CD4-positive, alpha-beta T cell (primary cell): ENCODE measurements around the gene LHFPL3. TPM values are rescaled to one million over a fixed set of nuclear protein-coding genes. Genes with fewer than 3 reads are reported as not detected.

Experiments used
- ATAC-seq: fragments of 200-7000 bp; cut with Tn5 transposase; one replicate; pipeline ENCODE4 v1.10.0; 2022; ENCODE audit warnings: mild to moderate bottlenecking; ENCODE audit not compliant: poor library complexity
- CTCF ChIA-PET: fragments of 350-600 bp; sonication (Branson Sonifier 250); formaldehyde crosslinking; loops from one replicate; lab custom pipeline; 2021; ENCODE audit warnings: antibody characterized with exemption, inconsistent platforms; lab: Charles Lee
- POLR2A ChIA-PET: fragments of 350-600 bp; sonication (Branson Sonifier 250); formaldehyde crosslinking; loops from one replicate; lab custom pipeline; 2021; ENCODE audit warnings: antibody characterized with exemption, inconsistent platforms; lab: Charles Lee
- DNase-seq, 14 experiments: peaks; one replicate each; pipeline ENCODE4 v3.0.0-alpha.2; 2013 to 2020; ENCODE audit warnings: mixed read lengths in 2 of 14
- H3K27ac ChIP-seq, 2 donors: one replicate each; pipeline versions ENCODE4 v1.5.1 to v1.7.0; 2013; ENCODE audit warnings: low read length in 2 of 2, low read depth in 1 of 2, mild to moderate bottlenecking in 1 of 2
- H3K27me3 ChIP-seq, 2 experiments: 1 replicate in 1 of 2; 2 replicates in 1 of 2; pipeline versions ENCODE4 v1.6.1 to v1.7.0; 2013; ENCODE audit warnings: low read length in 2 of 2, control low read depth in 1 of 2, mild to moderate bottlenecking in 1 of 2, moderate library complexity in 1 of 2; ENCODE audit not compliant: insufficient read depth in 2 of 2, control insufficient read depth in 1 of 2
- H3K36me3 ChIP-seq: one replicate; pipeline ENCODE4 v1.6.1; 2013; ENCODE audit warnings: low read length, control low read depth; ENCODE audit not compliant: insufficient read depth
- H3K4me1 ChIP-seq: one replicate; pipeline ENCODE4 v1.6.1; 2013; ENCODE audit warnings: low read length, control low read depth; ENCODE audit not compliant: insufficient read depth
- H3K4me3 ChIP-seq: one replicate; pipeline ENCODE4 v1.5.1; 2013; ENCODE audit warnings: mild to moderate bottlenecking, low read length, moderate library complexity
- H3K9me3 ChIP-seq, 2 experiments: 1 replicate in 1 of 2; 2 replicates in 1 of 2; pipeline versions ENCODE4 v1.6.1 to v1.7.0; 2013; ENCODE audit warnings: low read length in 2 of 2, mild to moderate bottlenecking in 2 of 2, control low read depth in 1 of 2, moderate library complexity in 1 of 2; ENCODE audit not compliant: control insufficient read depth in 1 of 2, insufficient read depth in 1 of 2
- H3K27ac Mint-ChIP-seq: one replicate; pipeline ENCODE4 v1.8.0; 2020; ENCODE audit warnings: mixed read lengths
- H3K27me3 Mint-ChIP-seq: one replicate; pipeline ENCODE4 v1.8.0; 2021; ENCODE audit warnings: mixed read lengths
- H3K36me3 Mint-ChIP-seq: one replicate; pipeline ENCODE4 v1.8.0; 2021; ENCODE audit warnings: low read depth, mixed read lengths
- H3K4me1 Mint-ChIP-seq: one replicate; pipeline ENCODE4 v1.8.0; 2021; ENCODE audit warnings: low read depth, mixed read lengths
- H3K4me3 Mint-ChIP-seq: one replicate; pipeline ENCODE4 v1.8.0; 2020; ENCODE audit warnings: mild to moderate bottlenecking, mixed read lengths
- H3K9me3 Mint-ChIP-seq: one replicate; pipeline ENCODE4 v1.8.0; 2020; ENCODE audit warnings: mixed read lengths
- intact Hi-C, 2 experiments: fragments of 100-400 bp; cut with DNase I in 1 of 2; cut with micrococcal nuclease in 1 of 2; formaldehyde crosslinking; loops; one replicate each; pipeline versions ENCODE4 v1.15.1 to v1.9.0; 2023 to 2025; cut with DNase I, micrococcal nuclease
- total RNA-seq, 174 experiments: library from RNA in 2 of 174; stranded (reverse) in 2 of 174; gene quantifications; one replicate each; pipeline ENCODE4 v1.2.3 and lab custom pipeline; 2021 to 2026
- TF ChIP-seq, protein P1 (sequence below): fragments of 200-600 bp; IDR thresholded peaks from one replicate; pipeline ENCODE4 v1.8.0; 2022; ENCODE audit warnings: antibody characterized with exemption, mild to moderate bottlenecking

Gene LHFPL3
- total RNA-seq, 2 experiments from 2014 or later, result not detected

DNA sequence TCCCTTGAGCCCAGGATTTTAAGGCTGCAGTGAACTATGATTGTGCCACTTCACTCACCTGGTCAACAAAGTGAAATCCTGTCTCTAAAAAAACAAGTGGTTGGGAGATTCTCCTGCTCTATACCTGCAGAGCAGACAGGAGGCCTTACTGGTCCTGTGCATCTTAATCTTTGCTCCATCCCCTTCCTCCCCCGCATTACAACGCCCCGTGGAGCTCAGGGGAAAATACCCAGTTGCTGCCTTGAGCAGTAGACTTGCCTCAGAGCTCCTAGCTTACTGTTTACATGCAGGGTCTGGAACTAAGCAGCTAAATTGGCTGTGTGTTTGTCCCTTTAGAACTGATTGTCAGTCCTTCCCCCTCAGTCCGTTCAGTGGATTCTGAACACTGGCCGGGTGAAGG, 561.8 kb downstream of the LHFPL3 start:
- no peaks in the 10 kb centered on the region for H3K4me1 Mint-ChIP-seq
- Histone ChIP-seq H3K4me1 (no peaks in the 10 kb centered on the region), H3K4me3 (no peak overlapping the region), H3K9me3 (no peaks in the 10 kb centered on the region), H3K36me3 (no peaks in the 10 kb centered on the region), H3K27ac (no peak overlapping the region), H3K27me3 (no peaks in the 10 kb centered on the region)
- ChIA-PET CTCF (no interaction called here), POLR2A (no interaction called here)
- no peak for ATAC-seq
- DNase-seq, result no peak
- H3K9me3 Mint-ChIP-seq, result no peaks in the 10 kb centered on the region
- H3K27ac Mint-ChIP-seq, result no peak overlapping the region
- no peaks in the 10 kb centered on the region for H3K27me3 Mint-ChIP-seq
- no peak overlapping the region for H3K4me3 Mint-ChIP-seq
- TF ChIP-seq, protein P1, sequence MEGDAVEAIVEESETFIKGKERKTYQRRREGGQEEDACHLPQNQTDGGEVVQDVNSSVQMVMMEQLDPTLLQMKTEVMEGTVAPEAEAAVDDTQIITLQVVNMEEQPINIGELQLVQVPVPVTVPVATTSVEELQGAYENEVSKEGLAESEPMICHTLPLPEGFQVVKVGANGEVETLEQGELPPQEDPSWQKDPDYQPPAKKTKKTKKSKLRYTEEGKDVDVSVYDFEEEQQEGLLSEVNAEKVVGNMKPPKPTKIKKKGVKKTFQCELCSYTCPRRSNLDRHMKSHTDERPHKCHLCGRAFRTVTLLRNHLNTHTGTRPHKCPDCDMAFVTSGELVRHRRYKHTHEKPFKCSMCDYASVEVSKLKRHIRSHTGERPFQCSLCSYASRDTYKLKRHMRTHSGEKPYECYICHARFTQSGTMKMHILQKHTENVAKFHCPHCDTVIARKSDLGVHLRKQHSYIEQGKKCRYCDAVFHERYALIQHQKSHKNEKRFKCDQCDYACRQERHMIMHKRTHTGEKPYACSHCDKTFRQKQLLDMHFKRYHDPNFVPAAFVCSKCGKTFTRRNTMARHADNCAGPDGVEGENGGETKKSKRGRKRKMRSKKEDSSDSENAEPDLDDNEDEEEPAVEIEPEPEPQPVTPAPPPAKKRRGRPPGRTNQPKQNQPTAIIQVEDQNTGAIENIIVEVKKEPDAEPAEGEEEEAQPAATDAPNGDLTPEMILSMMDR, result no peak
- no peaks in the 10 kb centered on the region for H3K36me3 Mint-ChIP-seq
- intact Hi-C loops, result no loop called here

DNA sequence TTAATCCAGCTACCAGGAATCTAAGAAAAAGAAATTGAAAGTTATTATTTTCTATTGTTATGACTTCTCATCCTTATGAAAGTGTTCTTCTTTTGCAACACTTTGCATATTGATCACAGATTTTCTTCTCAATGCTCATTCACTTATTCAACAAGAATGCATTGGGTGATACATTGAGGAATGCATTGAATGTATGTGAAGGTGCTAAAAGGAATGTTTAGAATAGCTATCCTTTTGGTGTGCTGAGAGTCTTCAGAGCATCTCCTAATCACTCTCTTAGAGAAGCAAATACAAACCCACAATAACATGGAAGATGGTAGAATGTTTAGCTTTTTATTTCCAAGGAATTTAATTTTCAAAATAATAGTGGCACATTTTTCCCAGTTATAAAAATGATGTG, 563.5 kb downstream of the LHFPL3 start:
- H3K27me3 Mint-ChIP-seq, result no peaks in the 10 kb centered on the region
- H3K27ac Mint-ChIP-seq, result no peak overlapping the region
- no peak for ATAC-seq
- Histone ChIP-seq H3K27ac (no peak overlapping the region), H3K27me3 (no peaks in the 10 kb centered on the region), H3K4me3 (no peak overlapping the region), H3K9me3 (no peaks in the 10 kb centered on the region), H3K36me3 (no peaks in the 10 kb centered on the region), H3K4me1 (no peaks in the 10 kb centered on the region)
- ChIA-PET POLR2A (no interaction called here), CTCF (interaction anchor here (1.1 to 1.6 kb wide), 2 partner anchors 8 to 26 kb away, joined by 3 to 5 read pairs; no protein-coding TSS in a partner anchor)
- no peaks in the 10 kb centered on the region for H3K9me3 Mint-ChIP-seq
- no peak for DNase-seq
- intact Hi-C loops, result no loop called here
- no peak overlapping the region for H3K4me3 Mint-ChIP-seq
- no peaks in the 10 kb centered on the region for H3K4me1 Mint-ChIP-seq
- TF ChIP-seq, protein P1, result no peak
- H3K36me3 Mint-ChIP-seq, result no peaks in the 10 kb centered on the region

DNA sequence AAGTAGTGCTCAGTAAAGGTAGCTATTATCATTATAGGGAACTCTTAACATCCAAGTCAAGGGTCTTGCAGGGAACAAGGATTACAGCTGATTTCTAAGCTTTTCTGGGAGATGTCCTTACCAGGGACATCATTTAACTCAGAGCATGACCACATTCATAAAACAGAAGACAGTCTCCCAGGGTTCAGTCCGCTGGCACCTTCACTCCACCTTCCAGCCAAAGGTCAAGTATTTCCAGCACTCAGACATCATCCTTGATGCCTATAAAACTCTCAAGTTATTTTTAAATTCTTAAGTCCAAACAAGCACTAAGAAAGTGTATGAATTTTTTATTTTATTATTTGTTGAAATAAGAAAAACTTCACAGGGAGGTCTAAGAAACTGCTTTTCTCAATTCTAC, 565.9 kb downstream of the LHFPL3 start:
- H3K4me3 ChIP-seq, result no peak overlapping the region
- ChIA-PET POLR2A (no interaction called here), CTCF (no interaction called here)
- no peaks in the 10 kb centered on the region for H3K27me3 ChIP-seq
- H3K27ac ChIP-seq, result no peak overlapping the region
- DNase-seq, result no peak
- no peaks in the 10 kb centered on the region for H3K4me1 ChIP-seq
- H3K4me3 Mint-ChIP-seq, result no peak overlapping the region
- H3K9me3 ChIP-seq, result no peaks in the 10 kb centered on the region
- H3K27me3 Mint-ChIP-seq, result no peaks in the 10 kb centered on the region
- intact Hi-C loops, result no loop called here
- H3K9me3 Mint-ChIP-seq, result no peaks in the 10 kb centered on the region
- H3K4me1 Mint-ChIP-seq, result peaks cover 4% of the 10 kb centered on the region
- no peaks in the 10 kb centered on the region for H3K36me3 ChIP-seq
- TF ChIP-seq, protein P1, result no peak
- no peaks in the 10 kb centered on the region for H3K36me3 Mint-ChIP-seq
- no peak for ATAC-seq
- no peak overlapping the region for H3K27ac Mint-ChIP-seq
